ENCODE measurements around the gene ANGPTL2.

DNA sequence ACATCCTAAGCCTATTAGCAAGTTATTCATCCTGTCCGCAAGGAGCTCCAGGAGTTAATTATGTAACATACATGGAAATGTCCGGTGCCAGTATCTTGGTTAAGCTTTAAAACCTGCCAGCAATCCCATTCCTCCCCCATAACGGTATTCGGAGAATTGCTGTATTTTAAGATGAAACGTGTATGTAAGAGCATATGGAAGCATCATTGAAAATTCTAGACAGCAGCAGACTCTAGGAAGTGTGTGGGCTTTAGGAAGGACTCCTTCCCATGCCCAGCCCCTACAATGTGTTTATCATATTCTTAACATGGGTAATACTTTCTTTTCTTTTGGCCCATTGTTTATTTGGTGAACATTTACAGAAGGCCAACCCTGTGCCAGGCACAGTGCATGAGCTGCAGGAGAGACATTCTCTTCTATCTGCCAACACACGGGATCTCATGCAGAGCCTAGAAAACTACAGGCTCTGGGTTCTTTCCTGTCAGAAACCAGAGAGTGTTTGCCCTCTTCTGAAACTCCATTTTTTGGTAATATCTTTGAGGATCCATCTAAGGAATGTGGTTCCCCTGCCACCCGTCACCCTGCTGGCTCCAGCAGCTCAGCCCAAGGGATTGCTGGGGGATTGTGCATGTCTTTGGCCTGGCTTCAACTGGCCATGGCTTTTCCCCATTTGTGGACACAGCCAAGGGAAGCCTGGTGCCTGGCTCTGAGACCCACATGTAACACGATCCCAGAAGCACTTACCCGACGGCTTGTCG is 15.1 kb downstream of the ANGPTL2 start:
- TF ChIP-seq JUND (IDR thresholded peaks at IDR 0.05) (no peak), TAF1 (IDR thresholded peaks at IDR 0.05; ENCODE audit: borderline replicate concordance, low read depth, low read length) (no peak), RFX5 (IDR thresholded peaks at IDR 0.05; ENCODE audit: low read length) (no peak), FOXJ3 (CRISPR knock-in tag; IDR thresholded peaks at IDR 0.05) (no peak), EZH2phosphoT487 (IDR thresholded peaks at IDR 0.05; ENCODE audit: borderline replicate concordance, low read depth) (no peak), NFIC (IDR thresholded peaks at IDR 0.05; ENCODE audit: borderline replicate concordance) (no peak), POLR2AphosphoS5 (IDR thresholded peaks at IDR 0.05; ENCODE audit: low read depth, low read length) (no peak), FOXM1 (IDR thresholded peaks at IDR 0.05; ENCODE audit: low read depth) (no peak)
- TF ChIP-seq, protein P1, sequence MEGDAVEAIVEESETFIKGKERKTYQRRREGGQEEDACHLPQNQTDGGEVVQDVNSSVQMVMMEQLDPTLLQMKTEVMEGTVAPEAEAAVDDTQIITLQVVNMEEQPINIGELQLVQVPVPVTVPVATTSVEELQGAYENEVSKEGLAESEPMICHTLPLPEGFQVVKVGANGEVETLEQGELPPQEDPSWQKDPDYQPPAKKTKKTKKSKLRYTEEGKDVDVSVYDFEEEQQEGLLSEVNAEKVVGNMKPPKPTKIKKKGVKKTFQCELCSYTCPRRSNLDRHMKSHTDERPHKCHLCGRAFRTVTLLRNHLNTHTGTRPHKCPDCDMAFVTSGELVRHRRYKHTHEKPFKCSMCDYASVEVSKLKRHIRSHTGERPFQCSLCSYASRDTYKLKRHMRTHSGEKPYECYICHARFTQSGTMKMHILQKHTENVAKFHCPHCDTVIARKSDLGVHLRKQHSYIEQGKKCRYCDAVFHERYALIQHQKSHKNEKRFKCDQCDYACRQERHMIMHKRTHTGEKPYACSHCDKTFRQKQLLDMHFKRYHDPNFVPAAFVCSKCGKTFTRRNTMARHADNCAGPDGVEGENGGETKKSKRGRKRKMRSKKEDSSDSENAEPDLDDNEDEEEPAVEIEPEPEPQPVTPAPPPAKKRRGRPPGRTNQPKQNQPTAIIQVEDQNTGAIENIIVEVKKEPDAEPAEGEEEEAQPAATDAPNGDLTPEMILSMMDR (IDR thresholded peaks at IDR 0.05) = no peak
- TF ChIP-seq, protein P2, sequence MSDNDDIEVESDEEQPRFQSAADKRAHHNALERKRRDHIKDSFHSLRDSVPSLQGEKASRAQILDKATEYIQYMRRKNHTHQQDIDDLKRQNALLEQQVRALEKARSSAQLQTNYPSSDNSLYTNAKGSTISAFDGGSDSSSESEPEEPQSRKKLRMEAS (IDR thresholded peaks at IDR 0.05; ENCODE audit: low read depth) = no peak

Data from SK-N-SH (cell line).